ENCODE data around the gene USP35. TPM values are rescaled to one million over a fixed set of nuclear protein-coding genes. Genes with fewer than 3 reads are reported as not detected.

The USP35 gene
- total RNA-seq, 2 experiments from 2014 or later: 13.4 to 13.5 TPM

- Mint-ChIP-seq H3K4me1 (peaks cover 25% of the 10 kb centered on the region), H3K36me3 (peaks cover 18% of the 10 kb centered on the region), H3K27ac (no peak overlapping the region), H3K27me3 (no peaks in the 10 kb centered on the region), H3K9me3 (no peaks in the 10 kb centered on the region), H3K4me3 (no peak overlapping the region)
- ATAC-seq (ENCODE audit: low read depth) (no peak), DNase-seq (no peak)
- POLR2A ChIA-PET: no interaction called here
Observed at GRCh38 chr11:78195917-78196560, 7.3 kb downstream of the USP35 start.

GRCh38 chr11:78196661-78197091, 8.0 kb downstream of the USP35 start:
- Mint-ChIP-seq H3K4me3 (no peak overlapping the region), H3K9me3 (no peaks in the 10 kb centered on the region), H3K27me3 (no peaks in the 10 kb centered on the region), H3K27ac (no peak overlapping the region), H3K36me3 (peaks cover 25% of the 10 kb centered on the region), H3K4me1 (peaks cover 27% of the 10 kb centered on the region)
- no peak for ATAC-seq (ENCODE audit: low read depth)
- no peak for DNase-seq
- POLR2A ChIA-PET: no interaction called here

- Mint-ChIP-seq H3K27ac (no peak overlapping the region), H3K27me3 (no peaks in the 10 kb centered on the region), H3K4me3 (no peak overlapping the region), H3K36me3 (peaks cover 27% of the 10 kb centered on the region), H3K9me3 (no peaks in the 10 kb centered on the region), H3K4me1 (peaks cover 35% of the 10 kb centered on the region)
- ATAC-seq (ENCODE audit: low read depth) (no peak), DNase-seq (no peak)
- POLR2A ChIA-PET: no interaction called here
Observed at GRCh38 chr11:78197816-78198215, 9.1 kb downstream of the USP35 start.

- Mint-ChIP-seq H3K27ac (no peak overlapping the region), H3K4me1 (peaks cover 34% of the 10 kb centered on the region), H3K4me3 (no peak overlapping the region), H3K9me3 (no peaks in the 10 kb centered on the region), H3K27me3 (no peaks in the 10 kb centered on the region), H3K36me3 (peaks cover 24% of the 10 kb centered on the region)
- no peak for ATAC-seq (ENCODE audit: low read depth)
- DNase-seq: no peak
- POLR2A ChIA-PET: no interaction called here
Observed at GRCh38 chr11:78199015-78199652, 10.4 kb downstream of the USP35 start.

- DNase-seq (no peak), ATAC-seq (ENCODE audit: low read depth) (no peak)
- H3K9me3 Mint-ChIP-seq: no peaks in the 10 kb centered on the region
- POLR2A ChIA-PET: interaction anchor here (4.7 kb wide), 1 partner anchor 10 kb away, joined by 43 read pairs; the partner anchor contains the start of genes KCTD21 and USP35
- H3K36me3 Mint-ChIP-seq: peaks cover 27% of the 10 kb centered on the region
- no peak overlapping the region for H3K4me3 Mint-ChIP-seq
- H3K27me3 Mint-ChIP-seq: no peaks in the 10 kb centered on the region
- peaks cover 34% of the 10 kb centered on the region for H3K4me1 Mint-ChIP-seq
- peak overlapping the region; percentile 40 for H3K27ac Mint-ChIP-seq
Observed at GRCh38 chr11:78199653-78200015, 10.9 kb downstream of the USP35 start.

- Mint-ChIP-seq H3K27me3 (no peaks in the 10 kb centered on the region), H3K4me3 (no peak overlapping the region), H3K9me3 (no peaks in the 10 kb centered on the region), H3K4me1 (peaks cover 34% of the 10 kb centered on the region), H3K36me3 (peaks cover 28% of the 10 kb centered on the region), H3K27ac (peak overlapping the region; percentile 40)
- ATAC-seq (ENCODE audit: low read depth) (no peak), DNase-seq (no peak)
- POLR2A ChIA-PET: interaction anchor here (0.6 to 4.7 kb wide), 2 partner anchors 11 to 243 kb away, joined by 4 to 43 read pairs; partner anchors contain the start of genes KCTD21 and USP35
Observed at GRCh38 chr11:78200061-78200460, 11.3 kb downstream of the USP35 start.

GRCh38 chr11:78200553-78200952, 11.8 kb downstream of the USP35 start:
- no peak overlapping the region for H3K4me3 Mint-ChIP-seq
- ATAC-seq (ENCODE audit: low read depth): no peak
- H3K36me3 Mint-ChIP-seq: peaks cover 28% of the 10 kb centered on the region
- H3K27ac Mint-ChIP-seq: no peak overlapping the region
- no peaks in the 10 kb centered on the region for H3K9me3 Mint-ChIP-seq
- DNase-seq: no peak
- POLR2A ChIA-PET: interaction anchor here (0.6 to 4.7 kb wide), 2 partner anchors 11 to 243 kb away, joined by 4 to 43 read pairs; partner anchors contain the start of genes KCTD21 and USP35
- H3K27me3 Mint-ChIP-seq: no peaks in the 10 kb centered on the region
- H3K4me1 Mint-ChIP-seq: peaks cover 33% of the 10 kb centered on the region

GRCh38 chr11:78201096-78201818, 12.5 kb downstream of the USP35 start:
- no peaks in the 10 kb centered on the region for H3K9me3 Mint-ChIP-seq
- no peaks in the 10 kb centered on the region for H3K27me3 Mint-ChIP-seq
- POLR2A ChIA-PET: interaction anchor here (2.4 to 4.7 kb wide), 3 partner anchors 12 to 91 kb away, joined by 11 to 43 read pairs (median 29); partner anchors contain the start of genes ALG8, KCTD21 and USP35
- H3K27ac Mint-ChIP-seq: peak overlapping the region; percentile 46
- DNase-seq: no peak
- ATAC-seq (ENCODE audit: low read depth): no peak
- peak overlapping the region; percentile 35 for H3K4me3 Mint-ChIP-seq
- peaks cover 28% of the 10 kb centered on the region for H3K36me3 Mint-ChIP-seq
- H3K4me1 Mint-ChIP-seq: peaks cover 33% of the 10 kb centered on the region

- H3K4me1 Mint-ChIP-seq: peaks cover 30% of the 10 kb centered on the region
- H3K9me3 Mint-ChIP-seq: no peaks in the 10 kb centered on the region
- POLR2A ChIA-PET: interaction anchor here (0.6 to 4.7 kb wide), 9 partner anchors 11 to 215 kb away, joined by 3 to 43 read pairs (median 4); partner anchors contain the start of genes ALG8, GAB2, KCTD21 and NDUFC2
- H3K27ac Mint-ChIP-seq: peak overlapping the region; percentile 97
- no peaks in the 10 kb centered on the region for H3K27me3 Mint-ChIP-seq
- peaks cover 25% of the 10 kb centered on the region for H3K36me3 Mint-ChIP-seq
- ATAC-seq (ENCODE audit: low read depth) (peak; percentile 90), DNase-seq (peak; percentile 63)
- H3K4me3 Mint-ChIP-seq: peak overlapping the region; percentile 88
Observed at GRCh38 chr11:78202733-78203167, 14.0 kb downstream of the USP35 start.

GRCh38 chr11:78203184-78203583, 14.5 kb downstream of the USP35 start:
- Mint-ChIP-seq H3K4me3 (peak overlapping the region; percentile 88), H3K4me1 (peaks cover 30% of the 10 kb centered on the region), H3K27ac (peak overlapping the region; percentile 97), H3K9me3 (no peaks in the 10 kb centered on the region), H3K36me3 (peaks cover 26% of the 10 kb centered on the region), H3K27me3 (no peaks in the 10 kb centered on the region)
- POLR2A ChIA-PET: interaction anchor here (1.0 to 4.7 kb wide), 7 partner anchors 11 to 214 kb away, joined by 3 to 43 read pairs (median 4); partner anchors contain the start of genes ALG8, GAB2, KCTD21 and NDUFC2
- ATAC-seq (ENCODE audit: low read depth) (peak; percentile 73), DNase-seq (peak; percentile 43)

- ATAC-seq (ENCODE audit: low read depth): no peak
- Mint-ChIP-seq H3K4me3 (no peak overlapping the region), H3K36me3 (peaks cover 23% of the 10 kb centered on the region), H3K27me3 (no peaks in the 10 kb centered on the region), H3K27ac (no peak overlapping the region), H3K9me3 (no peaks in the 10 kb centered on the region), H3K4me1 (peaks cover 33% of the 10 kb centered on the region)
- no peak for DNase-seq
- POLR2A ChIA-PET: no interaction called here
Observed at GRCh38 chr11:78205256-78205655, 16.5 kb downstream of the USP35 start.

- H3K9me3 Mint-ChIP-seq: no peaks in the 10 kb centered on the region
- no peak for DNase-seq
- POLR2A ChIA-PET: no interaction called here
Observed at GRCh38 chr11:78205691-78206090, 17.0 kb downstream of the USP35 start.

GRCh38 chr11:78207532-78208256, 19.0 kb downstream of the USP35 start:
- ATAC-seq (ENCODE audit: low read depth) (no peak), DNase-seq (no peak)
- no peak overlapping the region for H3K4me3 Mint-ChIP-seq
- no peaks in the 10 kb centered on the region for H3K9me3 Mint-ChIP-seq
- no peaks in the 10 kb centered on the region for H3K27me3 Mint-ChIP-seq
- POLR2A ChIA-PET: no interaction called here
- H3K27ac Mint-ChIP-seq: no peak overlapping the region
- H3K36me3 Mint-ChIP-seq: peaks cover 27% of the 10 kb centered on the region
- H3K4me1 Mint-ChIP-seq: peaks cover 20% of the 10 kb centered on the region

More at GRCh38 chr11:78205691-78206090, 17.0 kb downstream of the USP35 start:
- H3K4me3 Mint-ChIP-seq: no peak overlapping the region
- H3K27ac Mint-ChIP-seq: no peak overlapping the region
- no peaks in the 10 kb centered on the region for H3K27me3 Mint-ChIP-seq
- H3K4me1 Mint-ChIP-seq: peaks cover 33% of the 10 kb centered on the region
- peaks cover 25% of the 10 kb centered on the region for H3K36me3 Mint-ChIP-seq
- no peak for ATAC-seq (ENCODE audit: low read depth)
